HepG2 (cell line): ENCODE measurements around the gene CDC42SE1. TPM values are rescaled to one million over a fixed set of nuclear protein-coding genes. Genes with fewer than 3 reads are reported as not detected.

Experiments used
- ARNT2 ChIP-seq: sonication (generic); formaldehyde crosslinking; IDR thresholded peaks from 2 replicates; pipeline ENCODE4 v1.8.0; 2022; ENCODE audit warnings: mild to moderate bottlenecking, low read depth, missing genetic modification reagents, moderate library complexity
- BCL6 ChIP-seq: IDR thresholded peaks from 2 replicates; pipeline ENCODE4 v1.6.1; 2016; ENCODE audit warnings: missing genetic modification reagents, missing compliant biosample characterization
- CC2D1A ChIP-seq: sonication (generic); formaldehyde crosslinking; IDR thresholded peaks from 2 replicates; pipeline ENCODE4 v1.8.1; 2023; ENCODE audit warnings: mild to moderate bottlenecking, missing genetic modification reagents
- CSRNP1 ChIP-seq: sonication (generic); formaldehyde crosslinking; IDR thresholded peaks from 2 replicates; pipeline ENCODE4 v1.8.1; 2023; ENCODE audit warnings: mild to moderate bottlenecking, missing genetic modification reagents
- ELF1 ChIP-seq: sonication (generic); formaldehyde crosslinking; IDR thresholded peaks from 2 replicates; pipeline ENCODE4 v1.4.0; 2020; ENCODE audit warnings: missing genetic modification reagents
- GZF1 ChIP-seq: sonication (generic); formaldehyde crosslinking; IDR thresholded peaks from 2 replicates; pipeline ENCODE4 v1.5.1; 2020; ENCODE audit warnings: mild to moderate bottlenecking, missing genetic modification reagents
- HHEX ChIP-seq: IDR thresholded peaks from 2 replicates; pipeline ENCODE4 v1.6.1; 2016; ENCODE audit warnings: control low read depth
- HOXD1 ChIP-seq: sonication (generic); formaldehyde crosslinking; IDR thresholded peaks from 2 replicates; pipeline ENCODE4 v1.5.0; 2020; ENCODE audit warnings: missing genetic modification reagents
- MXI1 ChIP-seq: IDR thresholded peaks from 3 replicates; pipeline ENCODE4 v1.6.1; 2012; ENCODE audit warnings: low read depth, low read length, inconsistent platforms, borderline replicate concordance
- NFATC3 ChIP-seq: sonication (generic); formaldehyde crosslinking; IDR thresholded peaks from 2 replicates; pipeline ENCODE4 v1.5.1; 2020; ENCODE audit warnings: mild to moderate bottlenecking, missing genetic modification reagents
- RAD21 ChIP-seq: fragments of 450-650 bp; formaldehyde crosslinking; IDR thresholded peaks from 2 replicates; pipeline ENCODE4 v1.5.0; 2020; ENCODE audit warnings: mild to moderate bottlenecking
- SMYD3 ChIP-seq: sonication (generic); formaldehyde crosslinking; IDR thresholded peaks from 2 replicates; pipeline ENCODE4 v1.8.1; 2023; ENCODE audit warnings: mild to moderate bottlenecking, missing genetic modification reagents
- ZFP36L1 ChIP-seq: sonication (generic); formaldehyde crosslinking; IDR thresholded peaks from 2 replicates; pipeline ENCODE4 v1.8.0; 2022; ENCODE audit warnings: mild to moderate bottlenecking, missing genetic modification reagents, moderate library complexity
- ZFP90 ChIP-seq: sonication (generic); formaldehyde crosslinking; IDR thresholded peaks from 2 replicates; pipeline ENCODE4 v1.8.0; 2022; ENCODE audit warnings: missing genetic modification reagents, mild to moderate bottlenecking, inconsistent platforms, borderline replicate concordance
- ZMYM4 ChIP-seq: sonication (generic); formaldehyde crosslinking; IDR thresholded peaks from 2 replicates; pipeline ENCODE4 v1.8.1; 2023; ENCODE audit warnings: mild to moderate bottlenecking, missing genetic modification reagents
- ZNF772 ChIP-seq: sonication (generic); formaldehyde crosslinking; IDR thresholded peaks from 2 replicates; pipeline ENCODE4 v1.5.0; 2020; ENCODE audit warnings: mild to moderate bottlenecking, missing genetic modification reagents
- polyA plus RNA-seq, 8 experiments: library from polyadenylated mRNA; depleted of rRNA in 3 of 8; stranded (reverse) in 7 of 8; unstranded in 1 of 8; fragments of >200 nt; fragmentation: Illumina TruSeq in 4 of 8; extraction: Trizol in 4 of 8; gene quantifications; 2 replicates each; pipeline versions ENCODE4 v1.2.1 to v1.2.3, GENCODE V29; 2011 to 2016; ENCODE audit warnings: low read depth in 4 of 8, missing spikeins in 1 of 8, mixed read lengths in 1 of 8; ENCODE audit not compliant: insufficient read depth in 1 of 8
- total RNA-seq, 5 experiments: library from RNA; depleted of rRNA; stranded (reverse); fragments of >200 nt; fragmentation: Illumina TruSeq; extraction: Trizol; gene quantifications; 2 replicates each; pipeline ENCODE4 v1.2.3, GENCODE V29; 2016; ENCODE audit warnings: low read depth in 1 of 5
- TF ChIP-seq, protein P1 (sequence below): sonication (generic); formaldehyde crosslinking; IDR thresholded peaks from 2 replicates; pipeline ENCODE4 v1.4.0; 2020; ENCODE audit warnings: mild to moderate bottlenecking, missing genetic modification reagents
- TF ChIP-seq, protein P2 (sequence below): sonication (generic); formaldehyde crosslinking; IDR thresholded peaks from 2 replicates; pipeline ENCODE4 v1.4.0; 2020; ENCODE audit warnings: missing genetic modification reagents
- TF ChIP-seq, protein P3 (sequence below): sonication (generic); formaldehyde crosslinking; IDR thresholded peaks from 2 replicates; pipeline ENCODE4 v1.8.1; 2023; ENCODE audit warnings: missing genetic modification reagents, mild to moderate bottlenecking, borderline replicate concordance
- TF ChIP-seq, protein P4 (sequence below): sonication (generic); formaldehyde crosslinking; IDR thresholded peaks from 2 replicates; pipeline ENCODE4 v1.9.0; 2022; ENCODE audit warnings: missing genetic modification reagents, mild to moderate bottlenecking, borderline replicate concordance

The CDC42SE1 gene
- total and polyA plus RNA-seq, 2 of the 13 experiments (the other 11 are each of a cell fraction or from before 2014, with no cell fraction given) = 17.6 to 17.9 TPM

- TF ChIP-seq ZFP36L1 (CRISPR knock-in tag) = 0 out of 2 replicates have a peak, but pooled peaks have one; percentile 39
- peak; percentile 39; the same call in 1 of the 2 replicates for TF ChIP-seq ARNT2 (CRISPR knock-in tag)
- TF ChIP-seq, protein P1, sequence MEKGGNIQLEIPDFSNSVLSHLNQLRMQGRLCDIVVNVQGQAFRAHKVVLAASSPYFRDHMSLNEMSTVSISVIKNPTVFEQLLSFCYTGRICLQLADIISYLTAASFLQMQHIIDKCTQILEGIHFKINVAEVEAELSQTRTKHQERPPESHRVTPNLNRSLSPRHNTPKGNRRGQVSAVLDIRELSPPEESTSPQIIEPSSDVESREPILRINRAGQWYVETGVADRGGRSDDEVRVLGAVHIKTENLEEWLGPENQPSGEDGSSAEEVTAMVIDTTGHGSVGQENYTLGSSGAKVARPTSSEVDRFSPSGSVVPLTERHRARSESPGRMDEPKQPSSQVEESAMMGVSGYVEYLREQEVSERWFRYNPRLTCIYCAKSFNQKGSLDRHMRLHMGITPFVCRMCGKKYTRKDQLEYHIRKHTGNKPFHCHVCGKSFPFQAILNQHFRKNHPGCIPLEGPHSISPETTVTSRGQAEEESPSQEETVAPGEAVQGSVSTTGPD = 0 out of 2 replicates have a peak, but pooled peaks have one; percentile 18
- TF ChIP-seq, protein P2, sequence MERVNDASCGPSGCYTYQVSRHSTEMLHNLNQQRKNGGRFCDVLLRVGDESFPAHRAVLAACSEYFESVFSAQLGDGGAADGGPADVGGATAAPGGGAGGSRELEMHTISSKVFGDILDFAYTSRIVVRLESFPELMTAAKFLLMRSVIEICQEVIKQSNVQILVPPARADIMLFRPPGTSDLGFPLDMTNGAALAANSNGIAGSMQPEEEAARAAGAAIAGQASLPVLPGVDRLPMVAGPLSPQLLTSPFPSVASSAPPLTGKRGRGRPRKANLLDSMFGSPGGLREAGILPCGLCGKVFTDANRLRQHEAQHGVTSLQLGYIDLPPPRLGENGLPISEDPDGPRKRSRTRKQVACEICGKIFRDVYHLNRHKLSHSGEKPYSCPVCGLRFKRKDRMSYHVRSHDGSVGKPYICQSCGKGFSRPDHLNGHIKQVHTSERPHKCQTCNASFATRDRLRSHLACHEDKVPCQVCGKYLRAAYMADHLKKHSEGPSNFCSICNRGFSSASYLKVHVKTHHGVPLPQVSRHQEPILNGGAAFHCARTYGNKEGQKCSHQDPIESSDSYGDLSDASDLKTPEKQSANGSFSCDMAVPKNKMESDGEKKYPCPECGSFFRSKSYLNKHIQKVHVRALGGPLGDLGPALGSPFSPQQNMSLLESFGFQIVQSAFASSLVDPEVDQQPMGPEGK (CRISPR knock-in tag) = 0 out of 2 replicates have a peak, but pooled peaks have one; percentile 30
- peak; percentile 29; the same call in 1 of the 2 replicates for TF ChIP-seq CSRNP1 (CRISPR knock-in tag)
- peak; percentile 77; the same call in 1 of the 2 replicates for TF ChIP-seq NFATC3
- TF ChIP-seq, protein P3, sequence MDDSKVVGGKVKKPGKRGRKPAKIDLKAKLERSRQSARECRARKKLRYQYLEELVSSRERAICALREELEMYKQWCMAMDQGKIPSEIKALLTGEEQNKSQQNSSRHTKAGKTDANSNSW (CRISPR knock-in tag) = 0 out of 2 replicates have a peak, but pooled peaks have one; percentile 45
- peak; percentile 40; the same call in 1 of the 2 replicates for TF ChIP-seq ZFP90 (CRISPR knock-in tag)
- TF ChIP-seq SMYD3 (CRISPR knock-in tag) = peak; percentile 77; the same call in 1 of the 2 replicates
- TF ChIP-seq BCL6 (CRISPR knock-in tag) = no peak
- TF ChIP-seq HHEX (CRISPR knock-in tag) = no peak
- TF ChIP-seq, protein P4, sequence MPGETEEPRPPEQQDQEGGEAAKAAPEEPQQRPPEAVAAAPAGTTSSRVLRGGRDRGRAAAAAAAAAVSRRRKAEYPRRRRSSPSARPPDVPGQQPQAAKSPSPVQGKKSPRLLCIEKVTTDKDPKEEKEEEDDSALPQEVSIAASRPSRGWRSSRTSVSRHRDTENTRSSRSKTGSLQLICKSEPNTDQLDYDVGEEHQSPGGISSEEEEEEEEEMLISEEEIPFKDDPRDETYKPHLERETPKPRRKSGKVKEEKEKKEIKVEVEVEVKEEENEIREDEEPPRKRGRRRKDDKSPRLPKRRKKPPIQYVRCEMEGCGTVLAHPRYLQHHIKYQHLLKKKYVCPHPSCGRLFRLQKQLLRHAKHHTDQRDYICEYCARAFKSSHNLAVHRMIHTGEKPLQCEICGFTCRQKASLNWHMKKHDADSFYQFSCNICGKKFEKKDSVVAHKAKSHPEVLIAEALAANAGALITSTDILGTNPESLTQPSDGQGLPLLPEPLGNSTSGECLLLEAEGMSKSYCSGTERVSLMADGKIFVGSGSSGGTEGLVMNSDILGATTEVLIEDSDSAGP = peak; percentile 78
- TF ChIP-seq GZF1 (CRISPR knock-in tag) = peak; percentile 48; the same call in 1 of the 2 replicates
- TF ChIP-seq CC2D1A (CRISPR knock-in tag) = no peak
- peak; percentile 49 for TF ChIP-seq RAD21 (CRISPR knock-in tag)
- TF ChIP-seq HOXD1 (CRISPR knock-in tag) = peak; percentile 32; the same call in 1 of the 2 replicates
- no peak for TF ChIP-seq ELF1
- TF ChIP-seq MXI1 = 0 out of 3 replicates have a peak, but pooled peaks have one; percentile 13
- TF ChIP-seq ZMYM4 (CRISPR knock-in tag) = peak; percentile 36; the same call in 1 of the 2 replicates
- no peak for TF ChIP-seq ZNF772 (CRISPR knock-in tag)
Observed at GRCh38 chr1:151047925-151048644, 11.3 kb downstream of the CDC42SE1 start (continued).
